Stomach (tissue), 9 donors: ENCODE measurements around the gene USP24. TPM values are rescaled to one million over a fixed set of nuclear protein-coding genes. Genes with fewer than 3 reads are reported as not detected.

Source experiments
- DNase-seq, 2 donors: peaks; one replicate each; pipeline versions ENCODE4 v3.0.0 to v3.0.0-alpha.2; 2013 to 2019
- H3K27ac ChIP-seq, 5 donors: fragments of 200-600 bp in 4 of 5; sonication (generic) in 4 of 5; one replicate each; pipeline ENCODE4 v1.5.1; 2013 to 2019; ENCODE audit warnings: mild to moderate bottlenecking in 1 of 5, moderate library complexity in 1 of 5
- H3K27me3 ChIP-seq, 3 donors: fragments of 200-600 bp; sonication (generic); one replicate each; pipeline ENCODE4 v1.5.1; 2017 to 2019; ENCODE audit warnings: mixed run types in 1 of 3
- H3K36me3 ChIP-seq, 4 donors: fragments of 200-600 bp; sonication (generic); 1 replicate in 3 of 4; 2 replicates in 1 of 4; pipeline ENCODE4 v1.5.1; 2016 to 2019
- H3K4me1 ChIP-seq, 4 donors: fragments of 200-600 bp; sonication (generic); one replicate each; pipeline ENCODE4 v1.5.1; 2016 to 2019
- H3K4me3 ChIP-seq, 4 donors: fragments of 200-600 bp; sonication (generic) in 3 of 4; one replicate each; pipeline ENCODE4 v1.5.1; 2016 to 2019; ENCODE audit warnings: mild to moderate bottlenecking in 1 of 4
- H3K9me3 ChIP-seq, 4 donors: fragments of 200-600 bp; sonication (generic); one replicate each; pipeline ENCODE4 v1.5.1; 2016 to 2019
- EP300 ChIP-seq: sonication (generic); formaldehyde crosslinking; IDR thresholded peaks from one replicate; pipeline ENCODE4 v1.6.1; 2017; ENCODE audit warnings: antibody characterized with exemption
- POLR2A ChIP-seq, 4 donors: fragments of 450-650 bp; IDR thresholded peaks; one replicate each; pipeline ENCODE4 v1.6.1; 2016; ENCODE audit warnings: antibody characterized with exemption in 4 of 4, control low read depth in 2 of 4, mild to moderate bottlenecking in 1 of 4, moderate library complexity in 1 of 4
- POLR2AphosphoS5 ChIP-seq, 3 donors: sonication (generic); formaldehyde crosslinking; IDR thresholded peaks; one replicate each; pipeline ENCODE4 v1.6.1; 2016; ENCODE audit warnings: antibody characterized with exemption in 3 of 3
- WGBS, 5 donors: extraction: QIAGEN DNeasy Blood & Tissue Kit in 3 of 5; methylation state at CpG; one replicate each; pipeline versions ENCODE4 v1.1.5 to v1.1.7; 2013 to 2018; 5-methylcytosine and 5-hydroxymethylcytosine counted together
- intact Hi-C: fragments of 100-400 bp; cut with DNase I; formaldehyde crosslinking; loops from one replicate; pipeline ENCODE4 v1.15.1; 2023; ENCODE audit warnings: low total_unique reads
- polyA plus RNA-seq, 3 donors: library from polyadenylated mRNA; stranded (reverse); fragments of 200-250 nt; gene quantifications; one replicate each; pipeline ENCODE4 v1.2.3, GENCODE V29; 2013
- total RNA-seq, 5 donors: library from RNA; depleted of rRNA; stranded (reverse); fragments of >200 nt; gene quantifications; one replicate each; pipeline versions ENCODE4 v1.1.0 to v1.2.3, GENCODE V29; 2014 to 2016
- TF ChIP-seq, protein P1 (sequence below), 7 experiments: fragments of 450-650 bp in 4 of 7; fragments of 200-600 bp in 3 of 7; sonication (generic) in 3 of 7; IDR thresholded peaks; one replicate each; pipeline ENCODE4 v1.5.1; 2016 to 2019; ENCODE audit warnings: antibody characterized with exemption in 7 of 7, control low read depth in 2 of 7, mild to moderate bottlenecking in 1 of 7
- donor health status: healthy with polysubstance abuse.
- donor health status: Bipolar disorder and iron deficiency.
- donor health status: healthy.

USP24 gene
- total and polyA plus RNA-seq, 8 donors = 5.5 to 114 (median 17.0) TPM

DNA sequence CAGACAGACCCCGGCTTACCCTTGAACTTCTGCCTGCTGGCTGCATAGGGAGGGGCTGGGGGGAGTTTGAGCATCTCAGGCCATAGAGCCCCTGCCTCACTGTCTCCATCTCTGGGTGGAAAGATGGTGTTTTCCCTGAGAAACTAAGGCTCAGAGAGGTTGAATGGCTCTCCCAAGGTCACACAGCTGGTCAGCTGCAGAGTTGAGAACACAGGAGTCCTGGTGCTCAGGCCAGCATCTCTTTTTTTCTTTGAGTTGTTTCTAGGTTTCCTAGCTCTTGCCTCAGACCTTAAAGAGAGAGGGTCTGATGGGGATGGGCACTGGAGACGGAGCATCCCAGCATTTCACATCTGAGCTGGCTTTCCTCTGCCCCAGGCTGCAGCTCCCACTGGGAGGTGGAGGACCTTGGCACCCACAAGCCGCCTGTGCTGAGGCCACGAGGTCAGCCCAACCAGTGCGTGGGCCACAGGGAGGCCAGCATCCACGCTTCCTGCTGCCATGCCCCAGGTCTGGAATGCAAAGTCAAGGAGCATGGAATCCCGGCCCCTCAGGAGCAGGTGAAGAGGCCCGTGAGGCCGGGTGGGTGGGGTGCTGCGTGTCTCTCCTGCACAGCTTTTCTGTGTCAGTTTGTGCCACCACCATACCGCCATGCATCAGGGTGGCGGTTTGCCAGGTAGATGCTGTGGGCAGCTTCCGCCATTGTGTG lies 154.0 kb downstream of the USP24 start:
- intact Hi-C loops = no loop called here
- H3K4me3 ChIP-seq = no peak overlapping the region
- no peak for TF ChIP-seq POLR2AphosphoS5 (IDR thresholded peaks at IDR 0.05)
- TF ChIP-seq, protein P1, sequence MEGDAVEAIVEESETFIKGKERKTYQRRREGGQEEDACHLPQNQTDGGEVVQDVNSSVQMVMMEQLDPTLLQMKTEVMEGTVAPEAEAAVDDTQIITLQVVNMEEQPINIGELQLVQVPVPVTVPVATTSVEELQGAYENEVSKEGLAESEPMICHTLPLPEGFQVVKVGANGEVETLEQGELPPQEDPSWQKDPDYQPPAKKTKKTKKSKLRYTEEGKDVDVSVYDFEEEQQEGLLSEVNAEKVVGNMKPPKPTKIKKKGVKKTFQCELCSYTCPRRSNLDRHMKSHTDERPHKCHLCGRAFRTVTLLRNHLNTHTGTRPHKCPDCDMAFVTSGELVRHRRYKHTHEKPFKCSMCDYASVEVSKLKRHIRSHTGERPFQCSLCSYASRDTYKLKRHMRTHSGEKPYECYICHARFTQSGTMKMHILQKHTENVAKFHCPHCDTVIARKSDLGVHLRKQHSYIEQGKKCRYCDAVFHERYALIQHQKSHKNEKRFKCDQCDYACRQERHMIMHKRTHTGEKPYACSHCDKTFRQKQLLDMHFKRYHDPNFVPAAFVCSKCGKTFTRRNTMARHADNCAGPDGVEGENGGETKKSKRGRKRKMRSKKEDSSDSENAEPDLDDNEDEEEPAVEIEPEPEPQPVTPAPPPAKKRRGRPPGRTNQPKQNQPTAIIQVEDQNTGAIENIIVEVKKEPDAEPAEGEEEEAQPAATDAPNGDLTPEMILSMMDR (IDR thresholded peaks at IDR 0.05) = no peak
- no peak for TF ChIP-seq POLR2A (IDR thresholded peaks at IDR 0.05)
- no peak for TF ChIP-seq EP300
- no peaks in the 10 kb centered on the region for H3K9me3 ChIP-seq
- H3K27me3 ChIP-seq = no peaks in the 10 kb centered on the region
- H3K27ac ChIP-seq = no peak overlapping the region
- DNase-seq = no peak
- whole genome bisulfite sequencing, 5 donors = 84 to 89% (median 85%) methylated on average over 12 to 13 of the region's 13 CpGs
- H3K4me1 ChIP-seq = peaks cover 0 to 22% (median 9%) of the 10 kb centered on the region in 4 donors
- peaks cover 0 to 6% (median 5%) of the 10 kb centered on the region in 4 donors for H3K36me3 ChIP-seq

DNA sequence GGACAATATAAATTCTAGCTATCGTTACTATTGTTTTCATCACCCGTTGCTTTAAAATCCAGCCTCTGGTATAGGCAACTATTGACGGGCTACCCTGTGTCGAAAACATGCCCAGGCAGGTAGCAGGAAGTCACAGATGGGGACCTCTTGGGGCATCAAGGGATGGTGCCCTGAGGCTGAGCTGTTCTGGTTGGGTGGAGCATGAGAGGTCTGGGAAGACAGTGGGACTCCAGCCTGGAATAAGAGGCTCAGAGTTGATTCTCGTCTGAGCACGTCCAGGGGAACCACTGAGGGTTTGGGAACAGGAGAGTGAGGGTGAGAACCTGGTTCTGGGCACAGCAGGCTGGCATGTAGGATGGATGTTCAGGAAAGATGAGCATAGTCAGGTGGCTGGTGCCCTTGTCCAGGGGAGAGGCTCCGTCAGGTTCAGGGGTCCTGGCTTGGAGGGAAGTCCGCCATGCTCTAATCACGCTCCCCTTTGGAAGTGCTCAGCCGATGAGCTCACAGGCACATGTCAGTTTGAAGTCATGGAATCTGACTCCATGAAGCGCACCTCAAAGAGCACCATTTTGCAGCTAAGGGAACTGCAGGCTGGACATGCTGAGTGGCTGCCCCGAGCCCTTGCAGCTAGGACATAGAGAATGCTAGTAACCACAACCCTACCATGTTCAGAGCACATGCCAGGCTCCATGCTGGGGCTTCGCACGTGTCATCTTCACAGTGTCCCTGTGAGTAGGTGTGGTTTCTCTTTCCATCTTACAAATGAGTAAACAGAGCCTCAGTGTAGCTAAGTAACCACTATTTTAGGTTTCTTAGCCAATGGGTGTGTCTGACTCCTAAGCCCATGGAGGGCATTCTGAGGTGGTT lies 154.8 kb downstream of the USP24 start:
- Histone ChIP-seq H3K4me1 (peaks cover 0 to 17% (median 7%) of the 10 kb centered on the region in 4 donors), H3K27me3 (no peaks in the 10 kb centered on the region), H3K4me3 (no peak overlapping the region), H3K27ac (no peak overlapping the region), H3K36me3 (no peaks in the 10 kb centered on the region), H3K9me3 (no peaks in the 10 kb centered on the region)
- DNase-seq = no peak
- intact Hi-C loops = no loop called here
- TF ChIP-seq POLR2AphosphoS5 (IDR thresholded peaks at IDR 0.05) = no peak
- TF ChIP-seq, protein P1 (IDR thresholded peaks at IDR 0.05) = no peak
- TF ChIP-seq EP300 = no peak
- no peak for TF ChIP-seq POLR2A (IDR thresholded peaks at IDR 0.05)
- 89 to 94% (median 91%) methylated on average over 14 of the region's 14 CpGs for WGBS, 5 donors

DNA sequence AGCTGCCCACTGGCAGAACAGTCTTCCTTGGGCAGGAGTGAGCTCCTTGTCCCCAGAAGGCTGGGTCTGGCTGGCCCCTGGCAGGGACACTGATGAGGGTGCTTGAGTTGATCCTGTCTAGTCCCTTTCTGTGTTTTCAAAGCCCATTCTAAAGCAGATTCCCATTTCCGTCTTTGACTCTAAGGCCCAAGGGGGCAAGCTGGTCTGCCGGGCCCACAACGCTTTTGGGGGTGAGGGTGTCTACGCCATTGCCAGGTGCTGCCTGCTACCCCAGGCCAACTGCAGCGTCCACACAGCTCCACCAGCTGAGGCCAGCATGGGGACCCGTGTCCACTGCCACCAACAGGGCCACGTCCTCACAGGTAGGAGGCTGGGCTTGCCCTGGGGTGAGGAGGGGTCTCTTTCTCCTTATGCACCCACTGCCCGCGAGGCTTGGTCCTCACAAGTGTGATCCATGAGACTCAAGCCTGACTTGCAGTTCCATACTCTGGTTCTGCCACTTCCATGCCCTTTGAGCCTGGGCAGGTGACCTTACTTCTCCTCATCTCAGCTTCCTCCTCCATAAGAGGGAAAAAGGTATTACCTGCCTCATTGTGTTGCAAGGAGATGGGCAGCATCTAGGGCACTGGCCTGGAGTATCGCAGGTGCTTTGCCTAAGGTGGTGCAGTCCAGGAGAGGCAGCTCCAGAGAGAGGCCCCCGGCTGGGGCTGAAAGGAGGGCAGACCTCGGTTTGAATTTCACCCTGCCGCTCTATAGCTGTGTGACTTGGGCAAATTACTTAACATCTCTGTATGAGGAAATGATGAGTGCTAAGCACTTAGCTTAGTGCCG lies 155.6 kb downstream of the USP24 start:
- H3K4me1 ChIP-seq = peaks cover 0 to 9% (median 4%) of the 10 kb centered on the region in 4 donors
- no peaks in the 10 kb centered on the region for H3K9me3 ChIP-seq
- H3K36me3 ChIP-seq = no peaks in the 10 kb centered on the region
- DNase-seq = no peak
- no peak overlapping the region for H3K4me3 ChIP-seq
- no peak for TF ChIP-seq POLR2A (IDR thresholded peaks at IDR 0.05)
- TF ChIP-seq, protein P1 (IDR thresholded peaks at IDR 0.05) = no peak
- TF ChIP-seq POLR2AphosphoS5 (IDR thresholded peaks at IDR 0.05) = no peak
- TF ChIP-seq EP300 = no peak
- H3K27ac ChIP-seq = no peak overlapping the region
- WGBS, 5 donors = 85 to 90% (median 88%) methylated on average over 14 of the region's 14 CpGs
- intact Hi-C loops = no loop called here
- no peaks in the 10 kb centered on the region for H3K27me3 ChIP-seq

DNA sequence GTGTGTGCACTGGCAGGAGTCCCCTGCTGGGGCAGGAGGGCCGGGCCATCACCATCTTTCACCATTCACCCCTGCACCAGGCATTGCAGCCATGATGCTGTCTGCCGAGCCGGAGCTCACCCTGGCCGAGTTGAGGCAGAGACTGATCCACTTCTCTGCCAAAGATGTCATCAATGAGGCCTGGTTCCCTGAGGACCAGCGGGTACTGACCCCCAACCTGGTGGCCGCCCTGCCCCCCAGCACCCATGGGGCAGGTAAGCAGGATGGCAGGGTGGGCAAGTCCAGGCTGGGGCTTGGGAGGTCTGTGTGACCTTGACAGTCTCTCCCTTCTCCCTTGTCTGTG lies 157.2 kb downstream of the USP24 start:
- TF ChIP-seq POLR2A (IDR thresholded peaks at IDR 0.05) (no peak), EP300 (no peak), POLR2AphosphoS5 (IDR thresholded peaks at IDR 0.05) (no peak)
- TF ChIP-seq, protein P1 (IDR thresholded peaks at IDR 0.05) = no peak
- H3K4me3 ChIP-seq = no peak overlapping the region
- no peaks in the 10 kb centered on the region for H3K36me3 ChIP-seq
- intact Hi-C loops = no loop called here
- no peaks in the 10 kb centered on the region for H3K27me3 ChIP-seq
- no peak for DNase-seq
- no peaks in the 10 kb centered on the region for H3K9me3 ChIP-seq
- peaks cover 0 to 3% (median 0%) of the 10 kb centered on the region in 4 donors for H3K4me1 ChIP-seq
- H3K27ac ChIP-seq = no peak overlapping the region
- WGBS, 5 donors = 80 to 96% (median 92%) methylated on average over 6 of the region's 6 CpGs
